GM12878 (cell line): Measurements from ENCODE around the gene TBCE. TPM values are rescaled to one million over a fixed set of nuclear protein-coding genes. Genes with fewer than 3 reads are reported as not detected.

Experiments used
- ATAC-seq: fragments of 200-7000 bp; cut with Tn5 transposase; 3 replicates; pipeline ENCODE4 v1.9.1; 2020; ENCODE audit warnings: mild to moderate bottlenecking, moderate library complexity
- BruUV-seq: library from RNA; stranded (reverse); fragments of 400-500 nt; replicated peaks from 2 replicates; lab custom pipeline; 2021; lab: Mats Ljungman, UMichigan
- CTCF ChIA-PET: fragments of 300-600 bp; sonication (Branson Sonifier 250); formaldehyde crosslinking; extraction: SDS; loops from one replicate; lab custom pipeline; 2021; ENCODE audit warnings: inconsistent platforms; lab: Yijun Ruan, JAX
- POLR2A ChIA-PET: fragments of 350-600 bp; formaldehyde crosslinking; extraction: SDS; loops from one replicate; lab custom pipeline; 2021; ENCODE audit warnings: inconsistent platforms; lab: Charles Lee
- RAD21 ChIA-PET: fragments of 300-600 bp; sonication (Branson Sonifier 250); formaldehyde crosslinking; loops from one replicate; lab custom pipeline; 2023; ENCODE audit warnings: antibody characterized with exemption; ENCODE audit not compliant: unreplicated experiment; lab: Charles Lee
- SMC1A ChIA-PET: fragments of 300-600 bp; sonication (Branson Sonifier 250); formaldehyde crosslinking; loops from one replicate; lab custom pipeline; 2023; ENCODE audit not compliant: unreplicated experiment, uncharacterized antibody; lab: Charles Lee
- DNase-seq: peaks from one replicate; pipeline ENCODE4 v3.0.0-alpha.2; 2011; ENCODE audit warnings: low read depth, low spot score
- FAIRE-seq: peaks from 3 replicates; lab custom pipeline; 2011; peaks lifted over from hg19 to GRCh38; lab: Jason Lieb, UNC
- H2AFZ ChIP-seq: 2 replicates; pipeline ENCODE4 v1.6.0; 2011; ENCODE audit warnings: low read depth, low read length, control low read depth; ENCODE audit not compliant: control insufficient read depth
- H3K27ac ChIP-seq: 2 replicates; pipeline ENCODE4 v1.5.1; 2011; ENCODE audit warnings: control low read depth; ENCODE audit not compliant: control insufficient read depth, insufficient read depth
- H3K27me3 ChIP-seq, 2 experiments: replicated peaks in 1 of 2; 2 replicates each; pipeline versions ENCODE4 v1.6.0 to v1.6.1; 2011; ENCODE audit warnings: low read length in 1 of 2; ENCODE audit not compliant: control insufficient read depth in 2 of 2, insufficient read depth in 2 of 2
- H3K36me3 ChIP-seq, 2 experiments: 2 replicates each; pipeline ENCODE4 v1.5.1; 2011; ENCODE audit warnings: low read length in 1 of 2; ENCODE audit not compliant: control insufficient read depth in 2 of 2, insufficient read depth in 2 of 2
- H3K4me1 ChIP-seq: 2 replicates; pipeline ENCODE4 v1.6.1; 2011; ENCODE audit warnings: mild to moderate bottlenecking, low read length, moderate library complexity, mixed read lengths; ENCODE audit not compliant: control insufficient read depth, insufficient read depth
- H3K4me2 ChIP-seq: 2 replicates; pipeline ENCODE4 v1.6.0; 2011; ENCODE audit warnings: control low read depth; ENCODE audit not compliant: control insufficient read depth, insufficient read depth
- H3K4me3 ChIP-seq: fragments of 200-600 bp; sonication (generic); 2 replicates; pipeline ENCODE4 v1.5.1; 2016
- H3K79me2 ChIP-seq: 2 replicates; pipeline ENCODE4 v1.6.0; 2011; ENCODE audit warnings: low read length; ENCODE audit not compliant: control insufficient read depth, insufficient read depth
- H3K9ac ChIP-seq: 2 replicates; pipeline ENCODE4 v1.8.0; 2011; ENCODE audit warnings: low read length, control low read depth, mixed read lengths; ENCODE audit not compliant: control insufficient read depth, insufficient read depth
- H3K9me3 ChIP-seq: replicated peaks from 3 replicates; pipeline ENCODE4 v1.5.1; 2011; ENCODE audit warnings: mild to moderate bottlenecking, low read length; ENCODE audit not compliant: control insufficient read depth, insufficient read depth
- H4K20me1 ChIP-seq: 2 replicates; pipeline ENCODE4 v1.6.0; 2011; ENCODE audit not compliant: control insufficient read depth, insufficient read depth
- BACH1 ChIP-seq: fragments of 450-650 bp; IDR thresholded peaks from 2 replicates; pipeline ENCODE4 v1.6.1; 2017; ENCODE audit warnings: mild to moderate bottlenecking, borderline replicate concordance
- CHD4 ChIP-seq: fragments of 200-600 bp; sonication (generic); IDR thresholded peaks from 2 replicates; pipeline ENCODE4 v1.6.1; 2016; ENCODE audit warnings: mild to moderate bottlenecking
- CTCF ChIP-seq, 3 experiments: IDR thresholded peaks in 2 of 3; conservative IDR thresholded peaks in 1 of 3; 2 replicates each; pipeline ENCODE4 v1.5.1; 2011; ENCODE audit warnings: low read depth in 3 of 3, low read length in 3 of 3, mild to moderate bottlenecking in 3 of 3, control low read depth in 2 of 3, moderate library complexity in 2 of 3, inconsistent platforms in 1 of 3, mixed read lengths in 1 of 3; ENCODE audit not compliant: control insufficient read depth in 2 of 3, insufficient read depth in 1 of 3; ENCODE audit errors: extremely low read depth in 1 of 3
- E2F8 ChIP-seq: fragments of 450-650 bp; IDR thresholded peaks from 2 replicates; pipeline ENCODE4 v1.6.1; 2018; ENCODE audit warnings: mild to moderate bottlenecking, low read depth, moderate library complexity; ENCODE audit not compliant: partially characterized antibody
- KAT2A ChIP-seq: conservative IDR thresholded peaks from 2 replicates; pipeline ENCODE4 v1.6.1; 2011; ENCODE audit warnings: low read depth, low read length; ENCODE audit not compliant: control insufficient read depth
- NKRF ChIP-seq: fragments of 450-650 bp; conservative IDR thresholded peaks from 2 replicates; pipeline ENCODE4 v1.6.1; 2017; ENCODE audit warnings: mild to moderate bottlenecking, moderate library complexity
- RAD51 ChIP-seq: fragments of 450-650 bp; IDR thresholded peaks from 2 replicates; pipeline ENCODE4 v1.6.1; 2016; ENCODE audit warnings: moderate library complexity, mild to moderate bottlenecking, inconsistent platforms
- WGBS: methylation state at CpG from one replicate; pipeline ENCODE4 v1.1.6; 2016; ENCODE audit warnings: low lambda C conversion rate; ENCODE audit not compliant: insufficient replicate concordance, insufficient coverage; ENCODE audit errors: missing lambda C conversion rate; 5-methylcytosine and 5-hydroxymethylcytosine counted together
- in situ Hi-C: fragments of 300-500 bp; cut with MboI; formaldehyde crosslinking; loops from 9 replicates; pipeline ENCODE4 v1.14.3; 2018; ENCODE audit warnings: mixed read lengths
- intact Hi-C: fragments of 100-400 bp; cut with micrococcal nuclease; formaldehyde crosslinking; loops from one replicate; pipeline ENCODE4 v1.14.2; 2022; ENCODE audit not compliant: unreplicated experiment
- polyA plus RNA-seq, 11 experiments: library from polyadenylated mRNA; depleted of rRNA in 4 of 11; unstranded in 6 of 11; stranded (reverse) in 5 of 11; fragments of >200 nt; fragmentation: Nextera tagmentation in 4 of 11; fragmentation: Illumina TruSeq in 1 of 11; extraction: Ambion mirVana in 4 of 11; extraction: Trizol in 1 of 11; gene quantifications; 1 replicate in 1 of 11; 2 replicates in 10 of 11; pipeline versions ENCODE4 v1.2.1 to v1.2.3, GENCODE V29; 2011 to 2016; ENCODE audit warnings: inconsistent platforms in 2 of 11, missing spikeins in 2 of 11, low read depth in 1 of 11
- total RNA-seq, 4 experiments: library from RNA; depleted of rRNA in 3 of 4; stranded (reverse); fragments of >200 nt in 3 of 4; fragmentation: Illumina TruSeq in 1 of 4; extraction: Trizol in 1 of 4; gene quantifications; 2 replicates each; pipeline versions ENCODE4 v1.2.1 to v1.2.3, GENCODE V29; 2013 to 2021
- TF ChIP-seq, protein P1 (sequence below): IDR thresholded peaks from 2 replicates; pipeline ENCODE4 v1.6.1; 2012; ENCODE audit warnings: low read depth, low read length, improper control_type of control experiment

The TBCE gene
- total and polyA plus RNA-seq, 10 of the 15 experiments (the other 5 are each of a cell fraction or from before 2014, with no cell fraction given) = 22.7 to 48.7 (median 29.2) TPM

DNA sequence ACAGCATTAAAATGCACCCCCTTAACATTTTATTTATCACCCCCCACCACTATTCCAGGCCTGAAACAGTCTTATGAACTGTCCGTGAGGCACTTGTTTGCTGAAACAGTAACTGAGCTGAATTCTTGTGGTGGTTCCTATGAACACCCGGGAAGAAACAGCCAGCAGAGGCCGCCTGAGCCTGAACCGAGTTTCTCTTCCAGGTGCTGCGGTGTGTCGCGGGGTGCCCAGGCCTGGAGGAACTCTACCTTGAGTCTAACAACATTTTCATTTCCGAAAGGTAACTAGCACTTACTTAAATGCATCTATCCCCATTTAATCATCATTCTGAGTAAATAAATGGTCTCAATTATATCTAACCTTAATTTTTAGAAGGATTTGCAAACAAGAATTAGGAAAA, 66.8 kb downstream of the TBCE start:
- Histone ChIP-seq H3K4me2 (no peak overlapping the region), H4K20me1 (no peaks in the 10 kb centered on the region), H3K27me3 (no peaks in the 10 kb centered on the region), H3K9me3 (no peaks in the 10 kb centered on the region), H3K79me2 (no peaks in the 10 kb centered on the region), H2AFZ (no peak overlapping the region), H3K4me1 (no peaks in the 10 kb centered on the region), H3K4me3 (no peak overlapping the region), H3K9ac (no peak overlapping the region), H3K27ac (no peak overlapping the region), H3K36me3 (peaks cover 10 to 11% of the 10 kb centered on the region in 2 experiments)
- FAIRE-seq = no peak
- no peak for DNase-seq
- no peak for ATAC-seq
- TF ChIP-seq BACH1 (no peak), CTCF (IDR thresholded peaks at IDR 0.05 in 2 of 3, conservative IDR thresholded peaks at IDR 0.05 in 1 of 3; ENCODE audit: control insufficient read depth in 2 of 3, extremely low read depth in 1 of 3, insufficient read depth in 1 of 3, low read depth in 3 of 3, low read length in 3 of 3) (no peak), CHD4 (no peak), E2F8 (no peak), KAT2A (no peak), NKRF (no peak), RAD51 (no peak)
- TF ChIP-seq, protein P1, sequence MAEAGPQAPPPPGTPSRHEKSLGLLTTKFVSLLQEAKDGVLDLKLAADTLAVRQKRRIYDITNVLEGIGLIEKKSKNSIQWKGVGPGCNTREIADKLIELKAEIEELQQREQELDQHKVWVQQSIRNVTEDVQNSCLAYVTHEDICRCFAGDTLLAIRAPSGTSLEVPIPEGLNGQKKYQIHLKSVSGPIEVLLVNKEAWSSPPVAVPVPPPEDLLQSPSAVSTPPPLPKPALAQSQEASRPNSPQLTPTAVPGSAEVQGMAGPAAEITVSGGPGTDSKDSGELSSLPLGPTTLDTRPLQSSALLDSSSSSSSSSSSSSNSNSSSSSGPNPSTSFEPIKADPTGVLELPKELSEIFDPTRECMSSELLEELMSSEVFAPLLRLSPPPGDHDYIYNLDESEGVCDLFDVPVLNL = no peak
- no TSS peak for BruUV-seq
- intact Hi-C loops (no loop called here), in situ Hi-C loops (no loop called here)
- ChIA-PET CTCF (interaction anchor here (1.2 kb wide), 1 partner anchor 538 kb away, joined by 5 read pairs; no protein-coding TSS in a partner anchor), POLR2A (interaction anchor here (0.6 kb wide), 2 partner anchors 114 to 192 kb away, joined by 3 read pairs; no protein-coding TSS in a partner anchor), SMC1A (interaction anchor here (0.6 kb wide), 1 partner anchor 538 kb away, joined by 3 read pairs; no protein-coding TSS in a partner anchor), RAD21 (interaction anchor here (0.6 kb wide), 1 partner anchor 538 kb away, joined by 4 read pairs; no protein-coding TSS in a partner anchor)
- 97% methylated on average over 8 of the region's 8 CpGs for WGBS
